NCI-H1092 (cell line): ENCODE results near the gene FYN.

ENCODE experiments used
- DNase-seq: peaks from one replicate; lab custom pipeline; 2025; lab: John Stamatoyannopoulos, UW

FYN gene

DNA sequence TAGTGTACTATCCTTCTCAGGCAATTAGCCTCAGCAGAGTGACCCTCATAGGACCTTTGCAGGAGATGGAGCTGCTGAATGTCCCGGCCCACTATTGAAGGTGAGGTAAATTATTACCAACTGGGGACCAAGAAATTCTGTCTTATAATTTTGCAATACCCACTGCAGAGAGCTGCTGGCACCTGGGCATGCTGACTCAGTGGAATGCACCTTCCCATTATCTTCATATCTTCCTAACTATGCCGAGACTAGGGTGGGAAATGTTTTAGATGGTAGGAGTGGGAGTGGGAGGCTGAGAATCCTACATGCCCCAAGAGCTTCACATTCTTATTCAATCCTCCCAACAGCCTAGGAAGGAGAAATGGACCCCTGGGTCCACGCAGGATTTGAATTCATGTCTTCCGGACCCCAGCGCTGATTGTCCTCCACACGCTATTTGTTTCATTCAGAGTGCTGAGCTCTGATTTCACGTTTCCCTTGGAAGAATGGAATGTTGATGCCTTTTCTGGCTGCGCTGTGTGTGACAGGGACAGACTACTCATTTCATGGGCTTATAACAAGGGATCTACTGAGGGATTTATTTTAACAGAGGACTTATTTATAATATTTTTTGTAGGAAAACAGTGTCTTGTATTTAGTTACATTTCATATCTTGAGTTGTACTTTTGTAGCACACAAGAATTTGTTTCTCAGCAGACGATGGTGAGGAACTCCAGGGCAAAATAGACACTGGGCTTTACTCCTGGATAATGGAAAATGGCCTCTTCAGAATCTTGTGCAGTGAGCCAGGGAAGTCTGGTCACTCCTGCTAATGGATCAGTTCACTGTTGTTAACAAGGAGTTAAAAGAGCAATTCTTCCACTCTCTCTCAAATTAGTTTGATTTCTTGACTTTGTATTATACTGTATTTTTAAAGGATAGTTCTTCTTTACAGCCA is 66.4 kb downstream of the FYN start:
- DNase-seq: no peak

- no peak for DNase-seq
These were observed 67.1 kb downstream of the FYN start for GRCh38 chr6:111806165-111806547.

DNA sequence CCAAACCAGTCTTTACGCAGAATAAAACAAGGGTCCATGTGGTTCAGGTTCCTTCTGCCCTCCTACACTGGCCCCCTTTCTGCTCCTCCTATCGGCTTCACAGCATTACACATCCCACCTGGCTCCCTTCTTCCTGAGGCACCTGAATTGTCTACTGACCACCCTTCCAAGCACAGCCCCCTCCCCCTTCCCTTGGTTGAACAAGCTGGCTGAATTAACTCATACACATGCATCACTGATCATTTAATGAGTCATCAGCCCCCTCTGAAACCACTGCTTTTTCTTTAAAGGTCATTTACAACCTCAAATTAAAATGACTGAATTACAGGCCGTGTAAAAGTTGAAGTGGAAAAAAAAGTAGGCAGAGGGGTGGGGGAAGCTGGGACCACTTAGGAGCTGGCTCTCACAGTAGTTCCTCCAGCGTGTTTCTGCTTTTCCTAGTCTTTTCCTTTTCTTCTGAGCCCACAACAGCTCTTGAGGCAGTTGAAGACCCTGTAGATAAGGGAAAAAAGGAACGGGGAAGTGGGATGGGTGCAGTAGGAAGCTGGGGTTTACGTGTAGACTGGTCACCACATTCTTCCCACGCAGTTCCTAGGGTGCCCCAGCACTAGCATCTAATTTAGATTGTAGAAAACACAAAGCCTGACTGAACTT is 67.6 kb downstream of the FYN start:
- no peak for DNase-seq

DNA sequence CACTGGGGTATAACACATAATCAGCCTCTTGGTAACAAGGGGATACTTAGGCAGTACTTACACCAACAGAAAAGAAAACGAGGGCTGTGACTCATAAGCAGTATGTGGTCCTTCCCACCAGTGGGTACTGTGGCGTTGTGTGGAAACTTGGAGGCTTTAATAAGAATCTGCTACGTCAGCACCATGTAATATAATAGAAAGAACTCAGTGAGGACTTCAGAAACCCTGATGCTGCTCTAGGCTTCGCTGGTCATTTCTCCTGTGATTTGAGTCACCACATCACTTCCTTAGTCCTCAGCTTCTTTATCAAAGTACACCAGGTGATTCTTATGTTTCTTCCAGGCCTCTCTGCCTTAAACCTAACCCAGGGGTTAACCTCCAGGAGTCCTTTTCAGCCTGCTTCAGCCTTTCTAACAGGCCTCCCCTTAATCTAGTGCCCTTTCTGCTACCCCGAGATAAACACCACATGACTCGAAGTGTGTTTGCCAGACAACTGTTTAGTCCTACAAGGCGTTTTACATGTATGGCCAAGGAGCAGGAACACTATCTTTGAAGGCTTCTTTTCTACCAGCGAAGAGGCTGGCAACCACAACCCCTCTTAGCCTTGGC is 68.5 kb downstream of the FYN start:
- no peak for DNase-seq

- DNase-seq: no peak
These were observed 69.4 kb downstream of the FYN start for GRCh38 chr6:111803804-111804203.

DNA sequence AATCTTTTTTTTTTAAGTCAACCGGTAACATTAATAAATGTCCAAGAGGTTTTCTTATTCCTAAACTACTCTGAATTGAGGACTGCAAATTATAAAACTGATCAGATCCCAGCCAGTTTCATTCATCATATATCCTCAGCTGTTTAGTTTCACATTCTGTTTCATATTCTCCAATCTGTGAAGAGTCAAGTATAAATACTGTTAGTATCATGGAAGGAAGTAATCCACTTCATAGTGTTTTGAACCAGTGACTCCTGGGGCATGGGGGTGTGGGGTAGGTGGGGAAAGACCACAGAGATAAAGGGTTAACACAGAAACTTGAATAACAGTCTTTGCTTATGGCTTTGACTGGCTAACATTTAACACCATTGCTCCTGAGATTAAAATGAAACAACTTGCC is 69.9 kb downstream of the FYN start:
- DNase-seq: no peak

DNA sequence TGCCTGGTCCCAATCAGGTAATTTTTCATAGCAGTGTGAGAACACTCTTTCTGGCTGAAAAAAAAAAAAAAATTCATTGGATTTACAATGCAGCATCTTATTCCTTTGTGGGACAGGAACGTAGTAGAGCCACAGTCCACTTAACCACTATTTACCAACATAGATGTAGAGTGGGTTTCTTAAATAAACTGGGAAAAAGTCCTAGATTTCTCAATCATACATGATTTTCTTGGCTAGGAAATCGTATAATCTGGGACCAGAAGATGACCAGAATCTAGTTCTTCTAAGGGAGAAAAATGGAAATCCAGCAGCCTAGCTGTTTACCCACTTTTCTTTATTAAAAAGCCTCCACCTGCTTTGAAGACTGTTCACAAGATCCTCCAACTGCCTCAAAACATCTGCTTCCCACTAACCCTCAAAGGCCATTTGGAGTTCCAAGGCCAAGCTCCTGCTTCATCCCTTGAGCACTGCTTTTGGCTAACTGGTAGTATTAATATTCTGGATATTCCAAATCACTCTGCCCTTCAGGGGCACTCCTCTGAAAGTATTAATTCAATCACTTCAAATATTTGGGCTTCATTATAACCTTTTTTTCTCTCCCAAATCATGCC is 70.4 kb downstream of the FYN start:
- no peak for DNase-seq

- no peak for DNase-seq
These were observed 71.2 kb downstream of the FYN start for GRCh38 chr6:111802015-111802414.

DNA sequence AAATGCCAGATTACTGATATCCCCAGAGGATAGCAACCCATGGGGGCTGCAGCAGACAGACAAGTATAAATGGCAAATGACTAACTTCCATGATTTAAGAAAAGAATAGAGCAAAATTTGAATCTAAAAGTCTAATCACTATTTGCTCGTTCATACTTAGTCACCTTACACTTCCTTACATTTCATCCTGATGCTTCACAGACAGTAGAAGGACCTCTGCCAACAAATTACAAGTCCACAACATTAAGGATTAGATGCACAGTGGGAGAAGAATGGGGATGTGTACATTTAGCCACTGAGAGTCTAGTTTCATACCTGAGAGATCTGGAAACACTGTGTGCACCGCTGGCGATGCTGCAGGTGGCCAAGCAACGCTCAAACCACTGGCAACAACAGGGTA is 72.4 kb downstream of the FYN start:
- DNase-seq: no peak

- DNase-seq: no peak
These were observed 72.9 kb downstream of the FYN start for GRCh38 chr6:111800259-111800765.

GRCh38 chr6:111799576-111800258 is 73.5 kb downstream of the FYN start:
- no peak for DNase-seq

- DNase-seq: no peak
These were observed 74.9 kb downstream of the FYN start for GRCh38 chr6:111798281-111798725.

DNA sequence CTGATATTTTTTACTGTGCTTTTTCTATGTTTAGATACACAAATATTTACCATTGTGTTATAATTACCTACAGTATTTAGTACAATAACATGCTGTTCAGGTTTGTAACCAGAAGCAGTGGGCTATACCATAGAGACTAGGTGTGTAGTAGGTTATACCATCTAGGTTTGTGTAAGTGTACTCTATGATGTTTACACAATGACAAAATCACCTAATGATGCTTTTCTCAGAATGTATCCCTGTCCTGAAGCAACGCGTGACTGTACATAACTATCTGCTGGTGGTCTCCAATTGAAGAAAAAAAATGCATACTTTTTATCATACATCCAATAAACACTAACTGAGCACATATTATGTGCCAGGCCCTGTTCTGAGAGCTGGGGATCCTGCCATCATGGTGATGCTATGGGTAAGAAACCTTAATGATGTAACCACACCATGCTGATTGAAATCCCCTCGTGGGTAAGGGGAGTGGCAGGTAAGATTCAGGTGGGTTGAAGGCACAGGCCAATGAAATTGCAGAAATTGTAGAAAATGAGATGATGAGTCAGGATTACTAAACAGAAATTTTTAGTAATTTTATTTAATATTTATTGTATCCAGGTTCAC is 76.8 kb downstream of the FYN start:
- no peak for DNase-seq

- DNase-seq: no peak
These were observed 77.7 kb downstream of the FYN start for GRCh38 chr6:111795558-111795957.

- DNase-seq: no peak
These were observed 78.4 kb downstream of the FYN start for GRCh38 chr6:111794727-111795452.

DNA sequence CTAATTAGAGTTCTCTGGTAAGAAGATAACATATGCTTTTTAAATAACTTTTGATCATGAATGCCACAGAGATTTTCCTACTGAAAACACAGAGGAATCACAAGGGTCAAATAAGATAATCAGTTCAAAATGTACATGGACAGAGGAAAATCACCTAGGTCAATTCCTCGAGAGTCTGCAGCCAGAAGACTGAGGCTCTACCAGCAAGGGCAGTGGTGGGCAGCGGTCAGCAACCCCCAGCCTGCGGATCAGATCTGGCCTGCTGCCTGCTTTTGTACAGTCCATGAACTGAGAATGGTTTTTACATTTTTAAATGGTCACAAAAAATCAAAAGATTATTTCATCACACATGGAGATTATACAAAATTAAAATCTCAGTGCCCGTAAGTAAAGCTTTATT is 79.0 kb downstream of the FYN start:
- no peak for DNase-seq

- no peak for DNase-seq
These were observed 79.5 kb downstream of the FYN start for GRCh38 chr6:111793711-111794111.

DNA sequence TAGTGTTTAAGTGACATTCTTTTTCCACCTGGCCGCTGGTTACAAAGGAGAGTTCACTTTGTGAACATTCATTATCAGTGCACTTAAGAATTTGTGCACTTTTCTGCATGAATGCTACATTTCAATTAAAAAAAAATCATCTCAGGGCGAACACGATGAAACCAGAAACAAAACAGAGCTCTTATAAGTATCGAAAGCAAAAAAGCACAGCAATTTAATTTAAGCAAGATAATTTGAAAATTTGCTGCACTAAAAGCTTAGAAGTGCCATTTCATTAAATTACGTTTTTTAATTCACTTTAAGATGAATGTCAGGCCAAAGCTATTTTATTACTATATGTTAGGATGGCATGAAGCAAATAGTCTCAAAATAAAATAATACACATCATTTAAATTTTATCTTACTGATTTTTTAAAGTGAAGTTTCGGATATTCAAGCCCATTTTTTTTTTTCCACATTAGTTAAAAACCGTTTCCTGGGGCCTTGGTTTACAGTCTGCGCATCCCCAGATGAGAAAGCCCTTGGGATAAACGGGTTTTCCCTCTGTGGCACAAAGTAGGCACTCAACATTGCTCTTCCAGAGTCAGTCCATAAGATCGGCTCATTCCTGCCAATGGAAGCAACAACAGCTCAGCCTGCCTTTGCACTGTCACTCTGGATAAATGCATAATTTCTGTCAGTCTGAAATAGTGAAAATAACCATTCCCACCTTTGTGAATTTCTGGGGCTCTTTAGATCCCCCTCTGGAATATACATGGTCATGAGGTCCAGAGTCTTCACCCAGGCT is 80.1 kb downstream of the FYN start:
- DNase-seq: no peak

GRCh38 chr6:111792241-111792640 is 81.0 kb downstream of the FYN start:
- DNase-seq: no peak

GRCh38 chr6:111791415-111791814 is 81.8 kb downstream of the FYN start:
- no peak for DNase-seq
